Stimulated activated CD4-positive, alpha-beta T cell treated with anti-CD3 and anti-CD28 coated beads, Interleukin-12 subunit alpha, Interleukin-12 subunit beta, amount 100 ng/mL, for 4 hours (primary cell): Measurements from ENCODE around the gene DLK1.

Experiments used
- DNase-seq: peaks from one replicate; pipeline ENCODE4 v3.0.0-alpha.2; 2020

DLK1 gene

GRCh38 chr14:100726550-100727085 lies at the start of gene DLK1:
DLK1 (plus strand) TSS chr14:100726892; CDS start chr14:100727069, 177 bp downstream.
- DNase-seq = no peak

DNA sequence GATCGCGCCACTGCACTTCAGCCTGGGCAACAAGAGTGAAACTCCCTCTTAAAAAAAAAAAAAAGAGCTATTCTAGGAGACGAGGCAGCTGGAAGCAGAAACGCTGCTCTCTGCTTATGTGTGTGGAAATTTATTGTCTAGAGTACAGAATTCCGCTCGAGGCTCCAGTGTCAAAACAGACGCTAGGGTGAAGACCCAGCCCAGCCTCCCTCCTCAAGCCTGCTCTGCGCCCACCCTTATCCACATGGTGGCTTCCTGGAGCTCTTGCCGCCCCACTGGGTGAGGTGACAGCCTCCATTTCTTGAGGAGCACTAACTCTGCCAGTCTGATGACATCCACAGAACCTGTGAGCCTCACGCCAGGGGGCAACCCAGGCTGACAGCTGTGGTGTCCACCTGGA lies 49.5 kb upstream of the DLK1 start:
- no peak for DNase-seq

DNA sequence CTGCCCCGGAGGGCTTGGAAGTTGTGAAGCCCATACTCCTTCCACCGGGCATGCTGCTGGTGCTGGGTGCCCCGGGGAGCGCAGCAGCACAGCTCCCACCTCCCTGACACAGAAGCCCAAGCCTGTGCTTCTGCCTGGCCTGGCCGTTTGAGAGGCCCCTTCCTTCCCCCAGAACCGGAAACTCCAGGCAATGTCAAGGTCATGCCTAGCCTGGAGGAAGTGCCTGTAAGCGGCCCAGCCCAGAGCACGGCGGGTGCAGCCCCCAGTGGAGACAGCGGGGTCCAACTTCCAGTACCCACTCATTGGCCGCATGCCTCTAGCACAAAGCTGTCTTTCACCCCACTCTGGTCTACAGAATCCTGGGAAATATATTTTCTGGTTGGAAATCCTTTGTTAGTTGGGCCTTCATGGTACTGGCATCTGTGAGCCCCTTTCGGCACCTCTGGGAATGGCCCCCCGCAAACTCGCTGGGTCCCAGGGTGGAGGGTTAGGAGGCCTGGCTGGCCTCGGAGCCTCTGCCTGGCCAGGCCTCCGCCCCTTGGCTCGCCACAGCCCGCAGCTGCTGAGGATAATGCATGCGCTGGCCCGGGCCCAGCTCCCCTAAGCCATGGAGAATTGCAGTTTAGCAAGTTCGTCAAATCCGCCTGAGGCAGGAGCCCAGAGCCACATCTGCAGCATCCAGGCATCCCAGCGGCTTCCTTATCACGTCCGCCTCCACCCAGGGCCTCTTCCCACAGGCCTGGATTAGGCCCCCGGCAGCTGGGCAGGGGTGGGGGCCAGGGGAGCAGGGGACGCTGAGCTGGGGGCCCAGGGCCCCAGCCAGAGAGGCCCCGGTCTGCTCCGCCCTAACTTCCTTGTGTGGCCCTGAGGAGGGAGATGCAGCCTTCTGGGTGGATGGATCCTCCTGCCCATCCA lies 48.9 kb upstream of the DLK1 start:
- DNase-seq = no peak

DNA sequence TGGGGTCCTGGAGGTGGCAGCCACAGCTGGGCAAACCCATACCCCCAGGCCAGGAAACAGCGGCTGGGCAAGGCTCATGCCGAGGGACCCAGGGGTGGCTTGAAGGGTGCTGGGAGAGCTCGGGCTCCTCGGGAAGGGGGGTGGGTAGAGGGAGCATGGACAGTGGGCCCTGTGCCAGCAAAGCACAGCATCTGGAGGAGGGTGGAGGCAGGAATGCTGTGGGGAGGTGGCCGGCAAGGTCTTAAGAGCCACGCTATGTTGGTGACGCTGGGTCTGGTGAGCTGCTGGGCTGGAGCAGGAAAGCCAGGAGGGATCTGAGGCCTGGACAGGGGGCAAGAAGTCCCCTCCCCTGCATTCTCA lies 48.2 kb upstream of the DLK1 start:
- no peak for DNase-seq

- no peak for DNase-seq
Measured at GRCh38 chr14:100679153-100679552, 47.5 kb upstream of the DLK1 start.

GRCh38 chr14:100679707-100680438 lies 46.8 kb upstream of the DLK1 start:
- no peak for DNase-seq

GRCh38 chr14:100680439-100681051 lies 46.1 kb upstream of the DLK1 start:
- DNase-seq = no peak

- DNase-seq = no peak
Measured at GRCh38 chr14:100681111-100681510, 45.6 kb upstream of the DLK1 start.

DNA sequence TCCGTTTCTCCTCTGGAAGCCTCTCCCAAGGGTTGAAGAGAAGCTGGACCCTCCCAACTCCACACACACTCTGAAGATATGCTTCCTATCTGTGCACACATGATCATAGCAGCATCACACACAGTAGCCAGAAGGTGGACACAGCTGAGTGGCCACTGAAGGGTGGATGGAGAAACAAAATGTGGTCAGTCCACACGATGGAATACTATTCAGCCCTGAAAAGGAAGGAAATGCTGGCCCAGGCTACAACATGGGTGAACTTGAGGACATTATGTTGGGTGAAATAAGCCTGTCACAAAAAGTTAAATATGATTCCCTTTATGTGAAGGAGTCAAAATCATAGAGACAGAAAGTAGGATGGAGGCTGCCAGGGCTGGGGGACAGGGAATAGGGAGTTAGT lies 43.9 kb upstream of the DLK1 start:
- no peak for DNase-seq

DNA sequence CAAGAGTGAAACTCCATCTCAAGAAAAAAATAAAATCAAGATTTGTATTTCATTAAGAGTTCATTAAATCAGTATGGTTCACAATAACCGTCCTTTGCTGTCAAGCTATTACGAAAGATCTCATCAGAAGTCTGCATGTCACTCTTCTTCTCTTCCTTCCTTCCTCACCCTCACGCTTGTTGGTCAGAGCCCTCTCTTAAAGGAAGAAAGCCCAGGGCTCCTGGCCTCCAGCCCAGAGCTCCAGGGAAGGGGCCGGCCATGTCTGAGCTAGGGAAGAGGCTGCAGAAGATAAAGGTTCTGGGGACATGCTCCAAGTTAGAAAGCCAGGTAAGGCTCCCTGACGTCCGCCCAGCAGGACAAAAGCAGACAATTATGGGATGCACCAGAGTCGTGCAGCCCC lies 43.1 kb upstream of the DLK1 start:
- DNase-seq = no peak

GRCh38 chr14:100684154-100684553 lies 42.5 kb upstream of the DLK1 start:
- DNase-seq = no peak

DNA sequence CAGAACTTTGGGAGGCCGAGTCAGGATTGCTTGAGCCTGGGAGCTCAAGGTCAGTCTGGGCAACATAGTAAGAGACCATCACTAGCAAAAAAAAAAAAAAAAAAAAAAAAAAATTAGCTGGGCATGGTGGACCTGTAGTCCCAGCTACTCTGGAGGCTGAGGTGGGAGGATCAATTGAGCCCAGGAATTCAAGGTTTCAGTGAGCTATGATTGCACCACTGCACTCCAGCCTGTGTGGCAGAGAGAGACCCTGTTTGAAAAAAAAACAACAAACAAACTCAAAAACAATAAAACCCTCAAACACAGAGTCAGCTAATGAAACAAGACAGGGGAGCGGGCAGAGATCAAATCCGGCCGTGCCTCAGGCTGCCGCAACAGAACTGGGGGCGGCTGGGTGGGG lies 41.7 kb upstream of the DLK1 start:
- DNase-seq = no peak

DNA sequence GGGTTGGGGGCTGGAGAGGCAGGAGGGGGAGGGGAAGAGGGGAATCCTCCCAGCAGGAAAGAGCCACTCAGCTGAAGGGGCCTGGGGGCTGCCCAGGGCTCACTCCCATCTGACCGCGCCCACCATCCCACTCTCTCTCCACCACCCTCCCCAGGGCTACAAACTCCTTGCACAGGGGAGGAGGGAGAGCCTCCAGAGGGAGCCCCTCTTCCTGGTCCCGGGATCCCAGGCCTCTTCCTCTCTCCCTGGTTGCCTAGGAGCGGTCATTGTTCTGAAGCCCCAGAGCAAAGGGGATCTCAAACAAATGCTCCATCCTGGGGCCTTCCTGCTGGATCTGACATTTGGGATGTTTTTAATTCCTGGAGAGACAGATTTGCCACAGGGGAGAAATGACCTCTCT lies 39.8 kb upstream of the DLK1 start:
- DNase-seq = no peak

- DNase-seq = no peak
Measured at GRCh38 chr14:100687386-100687785, 39.3 kb upstream of the DLK1 start.

DNA sequence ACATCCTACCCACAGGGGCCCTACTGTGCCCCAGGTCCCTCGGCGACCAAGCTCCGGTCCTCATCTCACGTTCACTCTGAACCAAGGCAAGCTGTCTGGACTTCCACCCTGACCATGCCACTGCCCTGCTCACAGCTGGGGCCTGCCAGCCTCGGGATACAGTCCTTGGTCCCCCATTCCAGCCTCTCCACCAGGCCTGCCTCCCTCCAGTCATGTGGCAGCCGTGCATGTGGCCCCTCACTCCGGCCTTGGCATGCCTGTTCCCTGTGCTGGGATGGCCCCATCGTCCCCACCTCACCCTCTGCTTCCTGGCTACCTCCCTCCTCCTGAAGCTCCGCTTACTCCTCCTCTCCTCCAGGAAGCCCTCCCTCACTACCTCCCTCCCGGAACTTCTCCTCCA lies 38.6 kb upstream of the DLK1 start:
- DNase-seq = no peak

- no peak for DNase-seq
Measured at GRCh38 chr14:100688598-100689461, 37.9 kb upstream of the DLK1 start.

DNA sequence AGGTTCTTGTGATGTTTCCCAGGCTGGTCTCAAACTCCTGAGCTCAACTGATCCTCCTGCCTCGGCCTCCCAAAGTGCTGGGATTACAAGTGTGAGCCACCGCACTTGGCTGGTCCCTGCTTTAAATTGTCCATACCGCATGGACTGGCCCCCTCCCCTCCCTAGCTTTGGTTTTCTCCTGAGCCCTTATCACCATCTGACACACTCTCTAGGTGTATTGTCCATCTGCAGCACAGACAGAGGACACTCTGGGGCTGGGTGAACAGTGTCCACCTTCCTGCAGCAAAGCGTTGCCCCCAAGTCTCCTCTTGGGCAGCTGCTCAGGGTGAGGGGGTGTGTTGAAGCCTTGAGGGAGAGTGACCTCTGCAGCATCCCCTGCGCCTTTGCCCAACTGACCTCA lies 36.0 kb upstream of the DLK1 start:
- no peak for DNase-seq

- no peak for DNase-seq
Measured at GRCh38 chr14:100691395-100692056, 35.2 kb upstream of the DLK1 start.

DNA sequence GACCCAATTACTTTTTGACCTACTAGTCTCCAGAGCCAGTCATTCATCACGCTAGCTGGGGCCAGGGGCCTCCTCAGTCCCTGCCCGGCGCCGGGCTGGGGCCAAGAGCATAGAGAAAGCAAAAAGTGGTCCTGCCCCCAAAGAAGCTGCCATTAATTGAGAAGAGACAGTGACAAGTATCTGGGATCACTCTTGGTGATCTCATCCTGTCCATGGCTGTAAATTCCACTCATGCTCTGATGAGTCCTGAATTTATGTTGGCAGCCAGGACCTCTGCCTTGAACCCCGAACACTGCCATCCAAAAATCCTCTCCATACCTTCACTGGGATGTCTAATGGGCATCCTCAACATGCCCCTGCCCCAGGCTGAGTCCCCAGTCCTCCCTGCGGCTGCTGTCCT lies 34.4 kb upstream of the DLK1 start:
- no peak for DNase-seq

- DNase-seq = no peak
Measured at GRCh38 chr14:100692859-100693558, 33.7 kb upstream of the DLK1 start.

- no peak for DNase-seq
Measured at GRCh38 chr14:100693877-100694578, 32.7 kb upstream of the DLK1 start.
